ENCODE results near the gene GSPT1. TPM values are rescaled to one million over a fixed set of nuclear protein-coding genes. Genes with fewer than 3 reads are reported as not detected.
"Not testable (repeated sequence)": the region's sequence is repeated elsewhere in the genome, so short reads cannot be mapped to it uniquely, and the experiment has no call there.

The GSPT1 gene
- total RNA-seq, 1 donor = 106 TPM

GRCh38 chr16:11955713-11956123 is 40.0 kb upstream of the GSPT1 start:
- DNase-seq (ENCODE audit: low read depth) = peak; percentile 89
- TF ChIP-seq, protein P1, sequence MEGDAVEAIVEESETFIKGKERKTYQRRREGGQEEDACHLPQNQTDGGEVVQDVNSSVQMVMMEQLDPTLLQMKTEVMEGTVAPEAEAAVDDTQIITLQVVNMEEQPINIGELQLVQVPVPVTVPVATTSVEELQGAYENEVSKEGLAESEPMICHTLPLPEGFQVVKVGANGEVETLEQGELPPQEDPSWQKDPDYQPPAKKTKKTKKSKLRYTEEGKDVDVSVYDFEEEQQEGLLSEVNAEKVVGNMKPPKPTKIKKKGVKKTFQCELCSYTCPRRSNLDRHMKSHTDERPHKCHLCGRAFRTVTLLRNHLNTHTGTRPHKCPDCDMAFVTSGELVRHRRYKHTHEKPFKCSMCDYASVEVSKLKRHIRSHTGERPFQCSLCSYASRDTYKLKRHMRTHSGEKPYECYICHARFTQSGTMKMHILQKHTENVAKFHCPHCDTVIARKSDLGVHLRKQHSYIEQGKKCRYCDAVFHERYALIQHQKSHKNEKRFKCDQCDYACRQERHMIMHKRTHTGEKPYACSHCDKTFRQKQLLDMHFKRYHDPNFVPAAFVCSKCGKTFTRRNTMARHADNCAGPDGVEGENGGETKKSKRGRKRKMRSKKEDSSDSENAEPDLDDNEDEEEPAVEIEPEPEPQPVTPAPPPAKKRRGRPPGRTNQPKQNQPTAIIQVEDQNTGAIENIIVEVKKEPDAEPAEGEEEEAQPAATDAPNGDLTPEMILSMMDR (IDR thresholded peaks at IDR 0.05; ENCODE audit: insufficient read depth, low read length) = no peak
- H3K4me3 ChIP-seq (ENCODE audit: low read depth, low read length) = no peak overlapping the region

DNA sequence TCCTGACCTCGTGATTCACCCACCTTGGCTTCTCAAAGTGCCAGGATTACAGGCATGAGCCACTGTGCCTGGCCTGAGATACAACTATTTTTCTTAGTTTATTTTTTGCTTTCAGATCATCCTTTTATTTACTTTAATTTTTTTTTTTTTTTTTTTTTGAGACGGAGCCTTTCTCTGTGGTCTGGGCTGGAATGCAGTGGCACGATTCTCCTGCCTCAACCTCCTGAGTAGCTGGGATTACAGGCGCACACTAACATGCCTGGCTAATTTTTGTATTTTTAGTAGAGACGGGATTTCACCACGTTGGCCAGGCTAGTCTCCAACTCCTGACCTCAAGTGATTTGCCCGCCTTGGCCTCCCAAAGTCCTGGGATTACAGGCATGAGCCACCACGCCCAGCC is 37.8 kb upstream of the GSPT1 start:
- DNase-seq (ENCODE audit: low read depth) = not testable (repeated sequence)

DNA sequence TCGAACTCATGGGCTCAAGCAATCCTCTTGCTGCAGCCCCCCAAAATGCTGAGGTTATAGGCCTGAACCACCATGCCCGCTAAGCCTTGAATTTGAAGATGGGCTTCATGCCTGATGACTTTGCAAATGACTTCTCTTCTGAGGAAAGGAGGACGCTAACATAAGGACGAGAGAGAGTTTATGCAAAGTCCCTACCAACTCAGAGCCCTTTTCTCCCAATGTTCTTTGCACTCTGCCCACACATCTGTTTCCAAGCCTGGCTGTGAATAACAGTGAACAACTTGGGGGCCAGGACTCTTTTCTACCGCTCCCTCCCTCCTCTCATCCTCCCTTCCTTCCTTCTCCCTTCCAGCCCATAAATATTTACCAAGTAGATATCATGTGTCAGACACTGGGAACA is 34.6 kb upstream of the GSPT1 start:
- no peak for DNase-seq (ENCODE audit: low read depth)
- TF ChIP-seq, protein P1 (IDR thresholded peaks at IDR 0.05; ENCODE audit: insufficient read depth, low read length) = no peak
- H3K4me3 ChIP-seq (ENCODE audit: low read depth, low read length) = no peak overlapping the region

More for the DNA sequence above, 37.8 kb upstream of the GSPT1 start:
- not testable (repeated sequence) for H3K4me3 ChIP-seq (ENCODE audit: low read depth, low read length)

- no peak overlapping the region for H3K4me3 ChIP-seq (ENCODE audit: low read depth, low read length)
Observed at GRCh38 chr16:11949527-11949926, 33.8 kb upstream of the GSPT1 start.

GRCh38 chr16:11948819-11949218 is 33.1 kb upstream of the GSPT1 start:
- TF ChIP-seq, protein P1 (IDR thresholded peaks at IDR 0.05; ENCODE audit: insufficient read depth, low read length) = no peak
- DNase-seq (ENCODE audit: low read depth) = no peak

More at GRCh38 chr16:11949527-11949926, 33.8 kb upstream of the GSPT1 start:
- DNase-seq (ENCODE audit: low read depth) = peak; percentile 61
- TF ChIP-seq, protein P1 (IDR thresholded peaks at IDR 0.05; ENCODE audit: insufficient read depth, low read length) = peak; percentile 45

DNA sequence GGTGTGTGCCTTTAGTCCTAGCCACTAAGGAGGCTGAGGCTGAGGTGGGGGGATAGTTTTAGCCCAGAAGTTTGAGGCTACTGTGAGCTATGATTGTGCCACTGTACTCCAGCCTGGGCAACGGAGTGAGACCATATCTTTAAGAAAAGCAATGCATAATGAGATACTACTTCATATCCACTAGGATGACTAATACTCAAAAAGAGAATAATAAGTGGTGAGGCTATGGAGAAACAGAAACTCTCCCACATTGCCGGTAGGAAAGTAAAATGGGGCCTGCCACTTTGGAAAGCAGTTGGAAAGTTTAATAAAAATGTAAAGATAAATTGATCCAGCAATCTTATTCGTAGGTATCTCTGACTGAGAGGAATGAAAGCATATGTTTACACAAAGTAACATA is 30.7 kb upstream of the GSPT1 start:
- TF ChIP-seq, protein P1 (IDR thresholded peaks at IDR 0.05; ENCODE audit: insufficient read depth, low read length) = no peak
- H3K4me3 ChIP-seq (ENCODE audit: low read depth, low read length) = no peak overlapping the region
- DNase-seq (ENCODE audit: low read depth) = no peak

More at GRCh38 chr16:11948819-11949218, 33.1 kb upstream of the GSPT1 start:
- no peak overlapping the region for H3K4me3 ChIP-seq (ENCODE audit: low read depth, low read length)

DNA sequence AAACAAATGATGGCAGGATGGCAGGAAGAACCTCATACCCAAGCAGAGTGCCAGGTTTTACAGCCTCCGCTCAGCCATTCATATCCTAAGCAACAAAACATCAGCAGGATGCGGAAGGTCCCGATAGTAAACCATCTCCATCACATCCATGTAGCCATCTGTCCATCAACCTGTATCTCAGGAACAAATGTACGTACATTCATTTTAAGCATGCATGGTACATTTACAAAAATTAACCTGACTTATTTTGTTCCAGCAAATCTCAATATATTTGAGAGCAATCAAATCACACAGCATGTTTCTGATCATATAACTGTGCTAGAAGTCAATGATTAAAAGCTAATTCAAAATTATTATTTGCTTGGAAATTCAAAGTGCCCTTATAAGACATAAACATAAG is 26.2 kb upstream of the GSPT1 start, which contains the start of gene NPIPB2:
Gene NPIPB2 (minus strand): TSS at position 101 of the 400 bp plus-strand sequence. CDS start 0 bp downstream, at position 101.
- not testable (repeated sequence) for H3K4me3 ChIP-seq (ENCODE audit: low read depth, low read length); DNase-seq (ENCODE audit: low read depth)

GRCh38 chr16:11927350-11927749 is 11.6 kb upstream of the GSPT1 start:
- not testable (repeated sequence) for DNase-seq (ENCODE audit: low read depth)

DNA sequence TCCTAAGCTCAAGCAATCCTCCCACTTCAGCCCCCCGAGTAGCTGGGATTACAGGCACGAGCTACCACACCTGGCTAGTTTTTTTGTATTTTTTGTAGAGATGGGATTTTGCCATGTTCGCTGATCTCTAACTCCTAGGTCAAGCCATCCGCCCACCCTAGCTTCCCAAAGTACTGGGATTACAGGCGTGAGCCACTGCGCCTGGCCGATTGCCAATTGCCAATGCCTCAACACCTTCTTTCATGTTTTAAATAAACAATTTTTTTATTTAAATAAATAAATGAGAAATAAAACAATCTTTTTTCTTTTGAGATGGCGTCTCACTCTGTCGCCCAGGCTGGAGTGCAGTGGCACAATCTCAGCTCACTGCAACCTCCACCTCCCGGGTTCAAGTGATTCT is 8.3 kb upstream of the GSPT1 start:
- not testable (repeated sequence) for DNase-seq (ENCODE audit: low read depth); H3K4me3 ChIP-seq (ENCODE audit: low read depth, low read length)

More at GRCh38 chr16:11927350-11927749, 11.6 kb upstream of the GSPT1 start:
- H3K4me3 ChIP-seq (ENCODE audit: low read depth, low read length) = not testable (repeated sequence)

Data from fibroblast of the aortic adventitia (primary cell).